GM19463 (cell line): ENCODE data around the gene IFNA21.
"Not testable (repeated sequence)": the region's sequence is repeated elsewhere in the genome, so short reads cannot be mapped to it uniquely, and the experiment has no call there.

Experiments used
- ATAC-seq: cut with Tn5 transposase; IDR thresholded peaks from one replicate; pipeline ENCODE4 v1.9.1; 2021; ENCODE audit warnings: mild to moderate bottlenecking, moderate library complexity; ENCODE audit not compliant: unreplicated experiment

IFNA21 gene

GRCh38 chr9:21166560-21166959 lies at the start of gene IFNA21:
TSS of gene IFNA21 (minus strand) at chr9:21166660. CDS start at chr9:21166612, 48 bp downstream.
- ATAC-seq, result not testable (repeated sequence)

GRCh38 chr9:21213411-21214326 lies 47.2 kb upstream of the IFNA21 start:
- peak; percentile 78 for ATAC-seq

GRCh38 chr9:21212160-21212559 lies 45.7 kb upstream of the IFNA21 start:
- not testable (repeated sequence) for ATAC-seq

- ATAC-seq, result not testable (repeated sequence)
Measured at GRCh38 chr9:21210782-21211181, 44.3 kb upstream of the IFNA21 start.

- no peak for ATAC-seq
Measured at GRCh38 chr9:21210311-21210710, 43.9 kb upstream of the IFNA21 start.

GRCh38 chr9:21207043-21207442 lies 40.6 kb upstream of the IFNA21 start, which contains the start of gene IFNA10:
TSS of gene IFNA10 (minus strand) at chr9:21207143. CDS start at chr9:21207097, 46 bp downstream.
- ATAC-seq, result not testable (repeated sequence)

GRCh38 chr9:21205204-21205603 lies 38.7 kb upstream of the IFNA21 start:
- ATAC-seq, result no peak

GRCh38 chr9:21202105-21202504 lies 35.6 kb upstream of the IFNA21 start, which contains the start of gene IFNA7:
TSS of gene IFNA7 (minus strand) at chr9:21202205. CDS start at chr9:21202165, 40 bp downstream.
- not testable (repeated sequence) for ATAC-seq

- peak; percentile 93 for ATAC-seq
Measured at GRCh38 chr9:21194867-21195776, 28.7 kb upstream of the IFNA21 start.

GRCh38 chr9:21187487-21187886 lies 21.0 kb upstream of the IFNA21 start, which contains the start of gene IFNA4:
TSS of gene IFNA4 (minus strand) at chr9:21187587. CDS start at chr9:21187531, 56 bp downstream.
- not testable (repeated sequence) for ATAC-seq

- peak; percentile 96 for ATAC-seq
Measured at GRCh38 chr9:21182810-21183736, 16.6 kb upstream of the IFNA21 start.

GRCh38 chr9:21174671-21175070 lies 8.2 kb upstream of the IFNA21 start:
- no peak for ATAC-seq

- ATAC-seq, result no peak
Measured at GRCh38 chr9:21172156-21172555, 5.7 kb upstream of the IFNA21 start.

GRCh38 chr9:21171351-21171750 lies 4.9 kb upstream of the IFNA21 start:
- ATAC-seq, result no peak

GRCh38 chr9:21165516-21165915 lies 944 bp downstream of the IFNA21 start:
- ATAC-seq, result no peak

- peak; percentile 94 for ATAC-seq
Measured at GRCh38 chr9:21160178-21160577, 6.3 kb downstream of the IFNA21 start.

GRCh38 chr9:21155501-21155900 lies 11.0 kb downstream of the IFNA21 start:
- no peak for ATAC-seq

GRCh38 chr9:21154018-21154608 lies 12.3 kb downstream of the IFNA21 start:
- peak; percentile 85 for ATAC-seq

GRCh38 chr9:21153336-21154017 lies 13.0 kb downstream of the IFNA21 start:
- ATAC-seq, result peak; percentile 30
